T-helper 1 cell (primary cell): ENCODE data around the gene PDZD7.
A peak's percentile ranks its signal among the peaks of the same experiment; 100 is the strongest.

Experiments
- DNase-seq, 5 donors: peaks; one replicate each; pipeline ENCODE4 v3.0.0-alpha.2; 2012 to 2020

The PDZD7 gene

DNA sequence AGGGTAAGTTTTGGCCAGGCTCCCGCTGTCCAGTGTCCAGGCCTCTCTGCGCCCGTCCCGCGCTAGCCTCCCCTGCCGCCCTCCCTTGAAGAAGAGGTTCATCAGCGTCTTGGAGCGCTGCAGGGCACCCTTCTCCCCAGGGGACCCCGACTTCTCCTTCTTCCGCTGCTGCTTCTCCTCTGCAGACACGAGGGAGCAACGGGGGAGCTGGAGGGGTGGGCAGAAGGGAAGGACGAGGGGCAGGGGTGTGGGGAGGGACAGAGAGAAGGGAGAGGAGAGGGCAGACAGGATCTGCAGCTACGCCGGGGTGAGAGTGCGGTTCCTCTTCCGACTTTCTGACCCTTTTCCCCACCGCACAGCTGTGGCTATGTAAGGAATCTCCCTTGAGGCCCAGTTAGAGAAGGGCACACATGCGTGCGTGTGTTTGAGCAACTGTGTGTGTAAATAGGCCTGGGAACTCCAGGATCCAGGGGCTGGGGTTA lies 12.8 kb downstream of the PDZD7 start:
- DNase-seq = no peak

- DNase-seq = no peak
Measured at GRCh38 chr10:101016814-101017213, 14.1 kb downstream of the PDZD7 start.

- no peak for DNase-seq
Measured at GRCh38 chr10:101015582-101015973, 15.4 kb downstream of the PDZD7 start.

DNA sequence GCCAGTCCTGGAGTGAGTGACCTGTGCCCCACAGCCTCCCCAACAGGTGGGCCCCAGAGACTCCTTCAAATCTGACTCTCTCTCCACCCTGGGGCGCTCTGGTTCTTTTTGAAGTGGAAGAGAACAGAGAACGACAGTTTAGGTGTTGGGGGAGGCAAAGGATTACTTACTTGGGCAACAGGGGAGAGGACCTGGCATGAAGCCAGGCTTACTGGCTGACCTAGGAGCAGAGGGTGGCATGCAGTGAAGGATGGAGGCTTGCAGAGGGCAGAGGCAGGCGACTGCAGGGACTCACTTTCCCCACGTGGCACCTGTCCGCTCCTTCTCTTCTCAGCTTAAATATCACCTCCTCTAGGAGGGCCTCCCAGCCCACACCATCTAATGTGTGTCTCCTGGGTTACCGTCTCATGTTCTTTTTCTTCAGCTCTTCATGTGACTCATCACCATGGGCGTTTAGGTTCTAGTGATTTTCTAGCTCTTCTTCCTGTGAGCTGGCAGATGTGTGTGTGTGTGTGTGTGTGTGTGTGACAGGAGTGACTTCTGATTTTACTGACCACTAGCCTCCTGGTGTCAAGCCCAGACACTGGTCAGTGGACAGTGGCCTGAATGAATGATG lies 15.9 kb downstream of the PDZD7 start:
- no peak for DNase-seq

DNA sequence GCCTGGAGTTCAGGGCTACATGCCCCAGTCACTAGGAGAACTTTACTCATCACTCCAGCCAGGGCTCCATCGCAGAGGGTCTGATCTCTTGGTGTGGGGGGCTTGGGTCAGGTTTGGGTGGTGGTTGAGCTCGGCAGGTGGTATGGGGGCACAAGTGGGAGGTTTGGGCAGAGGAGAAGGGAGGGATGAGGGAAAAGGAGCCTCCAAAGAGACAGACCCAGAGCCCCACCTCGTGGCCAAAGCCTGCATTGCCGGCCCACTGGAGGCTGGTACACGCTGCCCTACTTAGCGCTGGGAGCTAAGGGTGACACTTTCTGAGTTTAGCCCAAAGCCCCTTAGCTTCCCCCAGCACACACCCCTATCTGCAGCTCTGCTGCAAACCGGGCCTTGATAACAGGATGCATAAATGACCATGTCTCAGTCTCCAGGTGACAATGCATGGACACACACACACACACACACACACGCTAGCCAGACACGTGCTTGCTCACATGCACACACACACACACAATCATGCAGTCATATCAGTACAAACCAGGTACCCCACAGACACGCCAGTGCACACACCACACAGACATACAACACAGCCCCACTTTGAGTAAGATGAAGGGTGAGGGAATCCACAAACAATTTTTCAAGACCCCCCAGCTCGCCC lies 16.6 kb downstream of the PDZD7 start:
- DNase-seq = peak; percentile 40 to 73 (median 59)

- DNase-seq = no peak
Measured at GRCh38 chr10:101013365-101013825, 17.5 kb downstream of the PDZD7 start.

DNA sequence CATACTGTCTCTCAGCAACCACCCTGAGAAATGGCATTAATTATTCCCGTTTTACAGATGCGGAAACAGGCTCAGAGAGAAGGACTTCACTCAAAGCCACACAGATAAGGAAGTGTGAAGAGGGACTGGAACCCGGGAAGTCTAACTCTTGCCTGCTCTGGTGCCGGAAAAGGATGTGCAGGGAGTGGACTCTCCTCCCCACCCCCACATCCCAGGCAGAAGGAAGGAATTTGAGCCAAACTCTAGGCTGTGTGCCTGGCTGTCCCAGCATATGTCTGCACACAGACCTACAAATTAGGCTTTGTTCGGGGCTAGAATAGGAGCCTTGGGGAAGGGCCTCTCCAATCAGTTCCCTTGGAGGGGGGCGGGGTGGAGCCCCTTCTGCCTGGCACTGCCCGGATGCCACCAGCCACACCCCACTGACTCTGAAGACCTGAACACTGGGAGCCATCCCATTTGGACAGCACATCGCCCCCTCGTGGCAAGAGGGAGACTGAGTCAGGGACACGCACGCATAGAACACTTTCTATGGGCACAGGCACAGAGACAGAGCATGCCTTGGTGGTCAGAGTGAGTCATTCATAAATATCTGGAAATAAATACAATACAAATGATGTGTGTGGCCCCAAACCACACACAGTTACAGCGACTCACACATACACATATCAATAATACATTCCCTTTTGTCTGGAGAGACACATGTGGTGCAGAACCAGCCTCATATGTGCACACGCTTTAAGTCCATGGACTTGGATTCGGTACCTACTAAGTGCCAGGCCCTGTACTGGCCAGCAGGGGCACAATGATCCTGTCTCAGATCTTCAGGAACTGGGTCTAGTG lies 18.2 kb downstream of the PDZD7 start:
- DNase-seq = peak; percentile 47 to 79 (median 61)

- DNase-seq = no peak
Measured at GRCh38 chr10:101011517-101012423, 19.2 kb downstream of the PDZD7 start.

GRCh38 chr10:101010329-101010728 lies 20.6 kb downstream of the PDZD7 start:
- no peak for DNase-seq

DNA sequence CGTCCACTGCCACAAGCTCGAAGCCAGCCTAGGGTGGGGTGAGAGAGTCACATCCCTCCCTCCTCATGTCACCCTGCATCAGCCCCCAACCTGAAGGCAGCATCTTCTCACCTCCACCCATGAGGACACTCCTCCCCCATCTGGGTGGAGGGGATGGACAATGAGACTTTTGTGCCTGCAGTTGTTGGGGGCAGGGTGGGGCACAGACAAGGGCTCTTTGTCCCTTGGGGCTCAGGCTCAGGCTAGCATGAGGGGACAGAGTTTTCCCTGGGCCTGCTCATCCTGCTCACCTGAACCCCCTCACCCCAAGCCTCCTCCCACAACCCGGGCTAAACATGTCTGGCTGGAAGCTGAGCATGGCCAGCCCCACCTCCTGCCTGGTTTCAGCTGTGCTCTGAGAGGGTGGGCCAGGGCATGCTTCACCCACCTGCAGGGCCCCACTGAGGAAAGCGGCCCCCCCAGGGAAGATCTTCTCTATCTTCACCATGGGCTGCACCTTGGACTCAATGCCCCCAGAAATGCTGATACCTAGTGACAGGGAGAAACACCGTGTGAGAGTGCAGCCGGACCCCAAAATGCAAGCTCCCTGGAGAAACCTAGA lies 22.0 kb downstream of the PDZD7 start:
- no peak for DNase-seq

GRCh38 chr10:101007915-101008822 lies 22.8 kb downstream of the PDZD7 start:
- no peak for DNase-seq

DNA sequence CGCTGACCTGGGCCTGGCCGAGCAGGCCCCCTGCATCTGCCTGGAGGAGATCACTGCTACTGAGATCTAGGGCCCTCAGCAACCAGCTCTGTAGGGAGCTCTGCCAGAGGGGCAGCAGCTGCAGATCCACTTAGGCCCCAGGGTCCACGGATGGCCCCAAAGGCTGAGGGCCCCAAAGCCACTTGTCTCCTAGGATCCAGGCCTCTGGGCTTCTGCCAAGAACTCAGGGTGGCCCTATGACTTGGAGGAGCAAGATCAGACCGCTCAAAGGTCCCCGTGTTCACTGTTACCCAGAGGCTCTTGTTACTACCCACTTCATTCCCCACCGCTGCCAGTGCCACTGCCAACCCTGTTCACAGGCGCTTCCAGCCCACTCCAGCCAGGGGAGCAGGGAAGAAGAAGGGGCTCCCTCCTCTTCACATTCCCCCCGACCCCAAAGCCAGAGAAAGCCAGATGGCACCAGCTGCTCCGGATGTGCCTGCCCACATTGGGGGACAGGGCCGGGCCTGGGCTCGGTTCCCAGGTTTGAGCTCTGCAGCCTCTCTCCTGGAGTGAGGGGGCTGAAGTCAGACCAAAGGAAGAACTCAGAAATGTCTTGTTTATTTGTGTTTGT lies 23.7 kb downstream of the PDZD7 start:
- no peak for DNase-seq

DNA sequence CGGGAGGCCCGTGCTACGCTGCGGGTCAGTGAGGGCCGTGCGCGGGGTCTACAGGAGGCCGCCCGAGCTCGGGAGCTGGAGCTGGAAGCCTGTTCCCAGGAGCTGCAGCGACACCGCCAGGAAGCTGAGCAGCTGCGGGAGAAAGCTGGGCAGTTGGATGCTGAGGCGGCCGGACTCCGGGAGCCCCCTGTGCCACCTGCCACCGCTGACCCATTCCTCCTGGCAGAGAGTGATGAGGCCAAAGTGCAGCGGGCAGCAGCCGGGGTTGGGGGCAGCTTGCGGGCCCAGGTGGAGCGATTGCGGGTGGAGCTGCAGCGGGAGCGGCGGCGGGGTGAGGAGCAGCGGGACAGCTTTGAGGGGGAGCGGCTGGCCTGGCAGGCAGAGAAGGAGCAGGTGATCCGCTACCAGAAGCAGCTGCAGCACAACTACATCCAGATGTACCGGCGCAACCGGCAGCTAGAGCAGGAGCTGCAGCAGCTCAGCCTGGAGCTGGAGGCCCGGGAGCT lies 24.3 kb downstream of the PDZD7 start:
- DNase-seq = no peak

GRCh38 chr10:101005869-101006567 lies 24.9 kb downstream of the PDZD7 start:
- no peak for DNase-seq

GRCh38 chr10:101005361-101005760 lies 25.6 kb downstream of the PDZD7 start:
- DNase-seq = no peak

GRCh38 chr10:101003639-101004206 lies 27.2 kb downstream of the PDZD7 start:
- DNase-seq = no peak

DNA sequence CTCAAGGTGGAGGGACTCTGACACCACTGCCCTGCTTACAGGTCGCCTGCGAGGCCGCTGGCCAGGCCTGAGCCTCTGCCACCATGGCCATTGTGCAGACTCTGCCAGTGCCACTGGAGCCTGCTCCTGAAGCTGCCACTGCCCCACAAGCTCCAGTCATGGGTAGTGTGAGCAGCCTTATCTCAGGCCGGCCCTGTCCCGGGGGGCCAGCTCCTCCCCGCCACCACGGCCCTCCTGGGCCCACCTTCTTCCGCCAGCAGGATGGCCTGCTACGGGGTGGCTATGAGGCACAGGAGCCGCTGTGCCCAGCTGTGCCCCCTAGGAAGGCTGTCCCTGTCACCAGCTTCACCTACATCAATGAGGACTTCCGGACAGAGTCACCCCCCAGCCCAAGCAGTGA lies 28.5 kb downstream of the PDZD7 start:
- DNase-seq = no peak

DNA sequence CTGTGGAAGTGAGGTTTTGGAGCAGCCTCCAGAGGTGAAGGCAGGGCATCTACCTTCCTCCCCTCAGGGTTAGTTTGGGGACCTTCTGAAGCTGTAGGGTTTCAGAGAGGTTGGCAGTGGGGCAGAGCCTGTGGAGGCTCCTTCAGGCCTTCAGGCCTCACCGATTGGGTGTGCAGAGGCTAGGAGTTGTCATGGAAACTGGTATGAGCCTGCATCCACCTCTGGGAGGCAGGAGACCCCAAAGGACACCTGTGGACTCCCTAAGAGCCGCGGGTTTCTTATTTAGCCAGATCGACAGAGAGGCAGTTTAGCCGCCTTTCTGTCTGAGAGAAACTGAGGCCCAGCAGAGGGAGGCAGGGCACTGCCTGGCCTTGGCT lies 29.3 kb downstream of the PDZD7 start:
- no peak for DNase-seq

GRCh38 chr10:101000915-101001658 lies 29.8 kb downstream of the PDZD7 start:
- DNase-seq = no peak
